ENCODE measurements around the gene EXOC4. TPM values are rescaled to one million over a fixed set of nuclear protein-coding genes. Genes with fewer than 3 reads are reported as not detected.

Gene EXOC4
- total and polyA plus RNA-seq, 2 of the 13 experiments (the other 11 are each of a cell fraction or from before 2014, with no cell fraction given): 22.5 to 39.0 TPM

DNA sequence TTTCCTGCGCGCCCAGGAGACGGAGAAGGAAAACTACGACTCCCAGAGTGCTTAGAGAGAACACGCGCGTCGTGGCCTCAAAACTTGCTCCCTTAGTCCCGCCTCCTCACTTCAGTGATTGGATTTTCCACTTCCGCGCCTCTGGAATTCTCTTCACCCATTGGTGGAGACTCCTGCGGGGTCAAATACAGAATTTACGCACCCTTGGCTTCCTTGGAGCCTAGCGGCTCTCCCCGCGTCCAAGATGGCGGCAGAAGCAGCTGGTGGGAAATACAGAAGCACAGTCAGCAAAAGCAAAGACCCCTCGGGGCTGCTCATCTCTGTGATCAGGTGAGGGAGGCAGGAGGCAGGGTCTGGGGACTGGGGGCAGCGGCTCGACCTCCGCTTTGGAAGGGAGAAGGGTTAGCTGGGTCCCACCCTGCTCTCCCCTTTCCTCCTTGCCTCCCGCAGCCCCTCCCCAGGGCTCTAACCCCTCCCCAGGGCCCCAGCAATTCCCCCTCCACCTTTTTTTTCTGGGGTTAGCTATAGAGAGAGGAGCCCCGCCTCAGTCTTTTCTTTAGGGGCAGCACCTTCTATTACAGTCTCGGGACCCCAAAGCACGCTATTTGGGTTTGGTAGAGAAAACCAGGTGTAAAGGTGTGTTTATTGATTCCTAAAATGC, at the start of gene EXOC4 (continued):
- TF ChIP-seq, protein P1, sequence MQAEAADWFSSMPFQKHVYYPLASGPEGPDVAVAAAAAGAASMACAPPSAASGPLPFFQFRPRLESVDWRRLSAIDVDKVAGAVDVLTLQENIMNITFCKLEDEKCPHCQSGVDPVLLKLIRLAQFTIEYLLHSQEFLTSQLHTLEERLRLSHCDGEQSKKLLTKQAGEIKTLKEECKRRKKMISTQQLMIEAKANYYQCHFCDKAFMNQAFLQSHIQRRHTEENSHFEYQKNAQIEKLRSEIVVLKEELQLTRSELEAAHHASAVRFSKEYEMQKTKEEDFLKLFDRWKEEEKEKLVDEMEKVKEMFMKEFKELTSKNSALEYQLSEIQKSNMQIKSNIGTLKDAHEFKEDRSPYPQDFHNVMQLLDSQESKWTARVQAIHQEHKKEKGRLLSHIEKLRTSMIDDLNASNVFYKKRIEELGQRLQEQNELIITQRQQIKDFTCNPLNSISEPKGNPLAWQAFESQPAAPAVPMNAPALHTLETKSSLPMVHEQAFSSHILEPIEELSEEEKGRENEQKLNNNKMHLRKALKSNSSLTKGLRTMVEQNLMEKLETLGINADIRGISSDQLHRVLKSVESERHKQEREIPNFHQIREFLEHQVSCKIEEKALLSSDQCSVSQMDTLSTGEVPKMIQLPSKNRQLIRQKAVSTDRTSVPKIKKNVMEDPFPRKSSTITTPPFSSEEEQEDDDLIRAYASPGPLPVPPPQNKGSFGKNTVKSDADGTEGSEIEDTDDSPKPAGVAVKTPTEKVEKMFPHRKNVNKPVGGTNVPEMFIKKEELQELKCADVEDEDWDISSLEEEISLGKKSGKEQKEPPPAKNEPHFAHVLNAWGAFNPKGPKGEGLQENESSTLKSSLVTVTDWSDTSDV (CRISPR knock-in tag; IDR thresholded peaks at IDR 0.05): no peak; the same call in 1 of the 2 replicates
- TF ChIP-seq MTERF4 (CRISPR knock-in tag; IDR thresholded peaks at IDR 0.05): no peak
- no peak for TF ChIP-seq ZNF354B (CRISPR knock-in tag; IDR thresholded peaks at IDR 0.05)
- no peak for TF ChIP-seq MIER2 (CRISPR knock-in tag; IDR thresholded peaks at IDR 0.05)
- TF ChIP-seq KDM1A (CRISPR knock-in tag; IDR thresholded peaks at IDR 0.05): no peak
- TF ChIP-seq, protein P2, sequence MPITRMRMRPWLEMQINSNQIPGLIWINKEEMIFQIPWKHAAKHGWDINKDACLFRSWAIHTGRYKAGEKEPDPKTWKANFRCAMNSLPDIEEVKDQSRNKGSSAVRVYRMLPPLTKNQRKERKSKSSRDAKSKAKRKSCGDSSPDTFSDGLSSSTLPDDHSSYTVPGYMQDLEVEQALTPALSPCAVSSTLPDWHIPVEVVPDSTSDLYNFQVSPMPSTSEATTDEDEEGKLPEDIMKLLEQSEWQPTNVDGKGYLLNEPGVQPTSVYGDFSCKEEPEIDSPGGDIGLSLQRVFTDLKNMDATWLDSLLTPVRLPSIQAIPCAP (CRISPR knock-in tag; IDR thresholded peaks at IDR 0.05; ENCODE audit: low read depth): no peak
- TF ChIP-seq MED8 (CRISPR knock-in tag; IDR thresholded peaks at IDR 0.05; ENCODE audit: insufficient replicate concordance): no peak
- TF ChIP-seq ZNF432 (CRISPR knock-in tag; IDR thresholded peaks at IDR 0.05; ENCODE audit: borderline replicate concordance): no peak
- no peak for TF ChIP-seq NCOR1 (IDR thresholded peaks at IDR 0.05; ENCODE audit: borderline replicate concordance, low read length)
- TF ChIP-seq, protein P3, sequence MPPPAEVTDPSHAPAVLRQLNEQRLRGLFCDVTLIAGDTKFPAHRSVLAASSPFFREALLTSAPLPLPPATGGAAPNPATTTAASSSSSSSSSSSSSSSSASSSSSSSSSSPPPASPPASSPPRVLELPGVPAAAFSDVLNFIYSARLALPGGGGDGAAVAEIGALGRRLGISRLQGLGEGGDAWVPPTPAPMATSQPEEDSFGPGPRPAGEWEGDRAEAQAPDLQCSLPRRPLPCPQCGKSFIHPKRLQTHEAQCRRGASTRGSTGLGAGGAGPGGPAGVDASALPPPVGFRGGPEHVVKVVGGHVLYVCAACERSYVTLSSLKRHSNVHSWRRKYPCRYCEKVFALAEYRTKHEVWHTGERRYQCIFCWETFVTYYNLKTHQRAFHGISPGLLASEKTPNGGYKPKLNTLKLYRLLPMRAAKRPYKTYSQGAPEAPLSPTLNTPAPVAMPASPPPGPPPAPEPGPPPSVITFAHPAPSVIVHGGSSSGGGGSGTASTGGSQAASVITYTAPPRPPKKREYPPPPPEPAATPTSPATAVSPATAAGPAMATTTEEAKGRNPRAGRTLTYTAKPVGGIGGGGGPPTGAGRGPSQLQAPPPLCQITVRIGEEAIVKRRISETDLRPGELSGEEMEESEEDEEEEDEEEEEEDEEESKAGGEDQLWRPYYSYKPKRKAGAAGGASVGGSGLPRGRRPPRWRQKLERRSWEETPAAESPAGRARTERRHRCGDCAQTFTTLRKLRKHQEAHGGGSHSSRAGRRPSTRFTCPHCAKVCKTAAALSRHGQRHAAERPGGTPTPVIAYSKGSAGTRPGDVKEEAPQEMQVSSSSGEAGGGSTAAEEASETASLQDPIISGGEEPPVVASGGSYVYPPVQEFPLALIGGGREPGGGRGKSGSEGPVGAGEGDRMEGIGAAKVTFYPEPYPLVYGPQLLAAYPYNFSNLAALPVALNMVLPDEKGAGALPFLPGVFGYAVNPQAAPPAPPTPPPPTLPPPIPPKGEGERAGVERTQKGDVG (CRISPR knock-in tag; IDR thresholded peaks at IDR 0.05; ENCODE audit: borderline replicate concordance): no peak
- TF ChIP-seq ZFP36L1 (CRISPR knock-in tag; IDR thresholded peaks at IDR 0.05): no peak
- TF ChIP-seq PITX1 (CRISPR knock-in tag; IDR thresholded peaks at IDR 0.05): no peak
- TF ChIP-seq ATAD3A (CRISPR knock-in tag; IDR thresholded peaks at IDR 0.05): no peak
- TF ChIP-seq CENPX (CRISPR knock-in tag; IDR thresholded peaks at IDR 0.05): no peak
- no peak for TF ChIP-seq ZNF570 (CRISPR knock-in tag; IDR thresholded peaks at IDR 0.05; ENCODE audit: borderline replicate concordance)
- TF ChIP-seq ZNF776 (CRISPR knock-in tag; IDR thresholded peaks at IDR 0.05): no peak
- no peak for TF ChIP-seq NPAS2 (CRISPR knock-in tag; IDR thresholded peaks at IDR 0.05; ENCODE audit: borderline replicate concordance)
- TF ChIP-seq, protein P4, sequence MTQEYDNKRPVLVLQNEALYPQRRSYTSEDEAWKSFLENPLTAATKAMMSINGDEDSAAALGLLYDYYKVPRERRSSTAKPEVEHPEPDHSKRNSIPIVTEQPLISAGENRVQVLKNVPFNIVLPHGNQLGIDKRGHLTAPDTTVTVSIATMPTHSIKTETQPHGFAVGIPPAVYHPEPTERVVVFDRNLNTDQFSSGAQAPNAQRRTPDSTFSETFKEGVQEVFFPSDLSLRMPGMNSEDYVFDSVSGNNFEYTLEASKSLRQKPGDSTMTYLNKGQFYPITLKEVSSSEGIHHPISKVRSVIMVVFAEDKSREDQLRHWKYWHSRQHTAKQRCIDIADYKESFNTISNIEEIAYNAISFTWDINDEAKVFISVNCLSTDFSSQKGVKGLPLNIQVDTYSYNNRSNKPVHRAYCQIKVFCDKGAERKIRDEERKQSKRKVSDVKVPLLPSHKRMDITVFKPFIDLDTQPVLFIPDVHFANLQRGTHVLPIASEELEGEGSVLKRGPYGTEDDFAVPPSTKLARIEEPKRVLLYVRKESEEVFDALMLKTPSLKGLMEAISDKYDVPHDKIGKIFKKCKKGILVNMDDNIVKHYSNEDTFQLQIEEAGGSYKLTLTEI (CRISPR knock-in tag; conservative IDR thresholded peaks at IDR 0.05): no peak

Measured in HepG2 (cell line).